ENCODE results near the gene PHYKPL. TPM values are rescaled to one million over a fixed set of nuclear protein-coding genes. Genes with fewer than 3 reads are reported as not detected.
A peak's percentile ranks its signal among the peaks of the same experiment; 100 is the strongest.

Gene PHYKPL
- total and polyA plus RNA-seq, 2 of the 13 experiments (the other 11 are each of a cell fraction or from before 2014, with no cell fraction given) = 18.0 to 78.6 TPM

GRCh38 chr5:178213748-178214151 is 18.9 kb downstream of the PHYKPL start (continued):
- no peak for TF ChIP-seq HMGXB4 (CRISPR knock-in tag; IDR thresholded peaks at IDR 0.05; ENCODE audit: borderline replicate concordance in 1 of 2, low read depth in 1 of 2)

- H3K9me3 ChIP-seq (ENCODE audit: low read length) = no peaks in the 10 kb centered on the region
- H3K4me2 ChIP-seq (ENCODE audit: low read depth, low read length) = no peak overlapping the region
- BruUV-seq (replicated peaks) = no TSS peak
- ChIA-PET POLR2A (interaction anchor here (0.6 to 2.6 kb wide), 5 partner anchors 9 to 22 kb away, joined by 3 to 15 read pairs (median 4); partner anchors contain the start of gene HNRNPAB), CTCF (ENCODE audit: low intra/inter-chr PET ratio, low total read pairs) (no interaction called here)
- H3K79me2 ChIP-seq (ENCODE audit: insufficient read depth, low read length) = peaks cover under 1% of the 10 kb centered on the region
- no peak for FAIRE-seq
- no peak overlapping the region for H2AFZ ChIP-seq (ENCODE audit: low read length)
- H3K36me3 ChIP-seq (replicated peaks in 1 of 2; ENCODE audit: control insufficient read depth in 1 of 2, insufficient read depth in 2 of 2, low read length in 2 of 2) = peaks cover 13 to 87% of the 10 kb centered on the region in 2 experiments
- WGBS (ENCODE audit: low lambda C conversion rate) = 90% methylated on average over 4 of the region's 4 CpGs
- H3K9ac ChIP-seq (ENCODE audit: insufficient read depth, low read depth, low read length) = no peak overlapping the region
- peak; percentile 11 for ATAC-seq
- in situ Hi-C loops (cut with HindIII; ENCODE audit: extremely low pct_ligation_motif_present, low pct_unique_long_range_greater_than_20kb) (no loop called here), intact Hi-C loops (cut with micrococcal nuclease; ENCODE audit: unreplicated experiment) (no loop called here)
- no peak overlapping the region for H3K4me3 ChIP-seq (replicated peaks in 1 of 3; ENCODE audit: insufficient read depth in 1 of 3, low read depth in 2 of 3, low read length in 3 of 3)
- H3K27me3 ChIP-seq (ENCODE audit: control insufficient read depth in 1 of 2, insufficient read depth in 2 of 2, low read length in 2 of 2) = no peaks in the 10 kb centered on the region
- peaks cover 22% of the 10 kb centered on the region for H3K4me1 ChIP-seq (ENCODE audit: insufficient read depth, low read length)
- TF ChIP-seq PAF1 (CRISPR knock-in tag; IDR thresholded peaks at IDR 0.05) (peak; percentile 31; the same call in 1 of the 2 replicates), AGO2 (optimal IDR thresholded peaks at IDR 0.05; ENCODE audit: low read depth, low read length) (peak; percentile 86), ZNF687 (CRISPR knock-in tag; IDR thresholded peaks at IDR 0.05) (peak; percentile 26; the same call in 1 of the 2 replicates), POLR2G (IDR thresholded peaks at IDR 0.05; ENCODE audit: low read depth, low read length) (peak; percentile 54; the same call in 1 of the 2 replicates), MXD3 (CRISPR knock-in tag; IDR thresholded peaks at IDR 0.05) (no peak), RBM22 (optimal IDR thresholded peaks at IDR 0.05; ENCODE audit: low read length) (peak; percentile 70)
- peaks cover 10% of the 10 kb centered on the region; the same call in 1 of the 2 replicates for H4K20me1 ChIP-seq (ENCODE audit: insufficient read depth, low read length)
- no peak overlapping the region for H3K27ac ChIP-seq (ENCODE audit: extremely low read length, insufficient read depth, low read length)
- no peak for DNase-seq (ENCODE audit: low spot score)
Observed at GRCh38 chr5:178213003-178213461, 19.6 kb downstream of the PHYKPL start.
